IMR-90 (cell line): ENCODE data around the gene GOLPH3L. TPM values are rescaled to one million over a fixed set of nuclear protein-coding genes. Genes with fewer than 3 reads are reported as not detected.
"Not testable (repeated sequence)": the region's sequence is repeated elsewhere in the genome, so short reads cannot be mapped to it uniquely, and the experiment has no call there.

Source experiments
- ATAC-seq: fragments of 200-7000 bp; cut with Tn5 transposase; 2 replicates; pipeline ENCODE4 v1.9.1; 2020; ENCODE audit warnings: low read depth, mild to moderate bottlenecking, moderate library complexity
- BruUV-seq: library from RNA; stranded (reverse); fragments of 400-500 nt; replicated peaks from 2 replicates; lab custom pipeline; 2021; lab: Mats Ljungman, UMichigan
- CTCF ChIA-PET: fragments of 300-600 bp; formaldehyde crosslinking; extraction: SDS; loops from one replicate; lab custom pipeline; 2021; ENCODE audit warnings: antibody characterized with exemption; lab: Yijun Ruan, JAX
- POLR2A ChIA-PET: fragments of 300-600 bp; sonication (Branson Sonifier 250); formaldehyde crosslinking; loops from one replicate; lab custom pipeline; 2022; ENCODE audit warnings: antibody characterized with exemption; ENCODE audit not compliant: unreplicated experiment; lab: Charles Lee
- DNase-seq: peaks from one replicate; pipeline ENCODE4 v3.0.0; 2013
- H2AFZ ChIP-seq: replicated peaks from 2 replicates; pipeline ENCODE3; 2013; ENCODE audit warnings: low read length, mild to moderate bottlenecking; ENCODE audit not compliant: poor library complexity
- H2AK5ac ChIP-seq: 2 replicates; pipeline ENCODE4 v1.6.1; 2013; ENCODE audit warnings: low read depth, low read length, inconsistent platforms
- H2AK9ac ChIP-seq: replicated peaks from 2 replicates; pipeline ENCODE3; 2013; ENCODE audit warnings: mild to moderate bottlenecking, low read depth, low read length, moderate library complexity; ENCODE audit not compliant: poor library complexity
- H2BK120ac ChIP-seq: 2 replicates; pipeline ENCODE4 v1.6.1; 2013; ENCODE audit warnings: low read depth, low read length, inconsistent platforms
- H2BK15ac ChIP-seq: 3 replicates; pipeline ENCODE4 v1.6.1; 2013; ENCODE audit warnings: low read depth, low read length, inconsistent platforms
- H2BK20ac ChIP-seq: 2 replicates; pipeline ENCODE4 v1.6.1; 2013; ENCODE audit warnings: low read depth, mild to moderate bottlenecking, inconsistent platforms, low read length, moderate library complexity
- H2BK5ac ChIP-seq: 2 replicates; pipeline ENCODE4 v1.6.1; 2013; ENCODE audit warnings: mild to moderate bottlenecking, low read depth, low read length, inconsistent platforms; ENCODE audit not compliant: poor library complexity, severe bottlenecking
- H3K14ac ChIP-seq: replicated peaks from 2 replicates; pipeline ENCODE4 v1.6.1; 2013; ENCODE audit warnings: low read depth, low read length, inconsistent platforms
- H3K18ac ChIP-seq: 2 replicates; pipeline ENCODE4 v1.6.1; 2013; ENCODE audit warnings: low read depth, low read length, control low read depth
- H3K23ac ChIP-seq: 2 replicates; pipeline ENCODE4 v1.6.1; 2013; ENCODE audit warnings: low read depth, low read length, inconsistent platforms
- H3K27ac ChIP-seq: 2 replicates; pipeline ENCODE4 v1.5.1; 2013; ENCODE audit warnings: mild to moderate bottlenecking, control low read depth, low read length; ENCODE audit not compliant: insufficient read depth
- H3K27me3 ChIP-seq: 2 replicates; pipeline ENCODE4 v1.6.1; 2013; ENCODE audit warnings: low read length; ENCODE audit not compliant: control insufficient read depth, insufficient read depth
- H3K36me3 ChIP-seq: 2 replicates; pipeline ENCODE4 v1.6.1; 2013; ENCODE audit warnings: low read length, mixed read lengths; ENCODE audit not compliant: control insufficient read depth, insufficient read depth
- H3K4ac ChIP-seq: 2 replicates; pipeline ENCODE4 v1.6.1; 2013; ENCODE audit warnings: low read depth, low read length, inconsistent platforms
- H3K4me1 ChIP-seq: 2 replicates; pipeline ENCODE4 v1.6.1; 2013; ENCODE audit warnings: low read length, mixed read lengths; ENCODE audit not compliant: control insufficient read depth, insufficient read depth
- H3K4me2 ChIP-seq: 2 replicates; pipeline ENCODE4 v1.6.1; 2013; ENCODE audit warnings: low read depth, mild to moderate bottlenecking, control low read depth, low read length, moderate library complexity
- H3K4me3 ChIP-seq: 2 replicates; pipeline ENCODE4 v1.5.1; 2013; ENCODE audit warnings: low read depth, mild to moderate bottlenecking, control low read depth, low read length, moderate library complexity; ENCODE audit not compliant: insufficient read depth
- H3K56ac ChIP-seq: 2 replicates; pipeline ENCODE4 v1.6.1; 2013; ENCODE audit warnings: low read length, inconsistent platforms; ENCODE audit not compliant: insufficient read depth; ENCODE audit errors: extremely low read depth
- H3K79me1 ChIP-seq, 2 experiments: 2 replicates each; pipeline ENCODE4 v1.6.1; 2013; ENCODE audit warnings: low read length in 2 of 2, inconsistent platforms in 1 of 2, low read depth in 1 of 2
- H3K9ac ChIP-seq: 2 replicates; pipeline ENCODE4 v1.6.1; 2013; ENCODE audit warnings: low read depth, low read length, control low read depth
- H3K9me1 ChIP-seq: 2 replicates; pipeline ENCODE4 v1.6.1; 2013; ENCODE audit warnings: low read length, inconsistent platforms; ENCODE audit not compliant: insufficient read depth
- H3K9me3 ChIP-seq: 2 replicates; pipeline ENCODE4 v1.6.1; 2013; ENCODE audit warnings: low read length; ENCODE audit not compliant: control insufficient read depth, insufficient read depth
- H4K20me1 ChIP-seq: 2 replicates; pipeline ENCODE4 v1.6.1; 2013; ENCODE audit warnings: low read length, inconsistent platforms; ENCODE audit not compliant: insufficient read depth
- H4K5ac ChIP-seq: 2 replicates; pipeline ENCODE4 v1.6.1; 2013; ENCODE audit warnings: mild to moderate bottlenecking, low read depth, low read length, control low read depth
- H4K8ac ChIP-seq, 2 experiments: 2 replicates each; pipeline ENCODE4 v1.6.1; 2013; ENCODE audit warnings: low read depth in 2 of 2, low read length in 2 of 2, control low read depth in 1 of 2, inconsistent platforms in 1 of 2
- H4K91ac ChIP-seq: 2 replicates; pipeline ENCODE4 v1.6.1; 2013; ENCODE audit warnings: low read depth, low read length, inconsistent platforms; ENCODE audit not compliant: insufficient read depth
- WGBS, 2 experiments: methylation state at CpG; one replicate each; pipeline versions ENCODE4 v1.1.5 to v1.1.7; 2013; ENCODE audit warnings: missing lambda C conversion rate in 2 of 2; ENCODE audit not compliant: insufficient read length in 1 of 2; ENCODE audit errors: extremely low coverage in 2 of 2; 5-methylcytosine and 5-hydroxymethylcytosine counted together
- dilution Hi-C: fragments of 300-500 bp; cut with HindIII; formaldehyde crosslinking; loops from one replicate; pipeline ENCODE4 v1.14.3; 2018; ENCODE audit warnings: low sequenced_read_pairs; ENCODE audit not compliant: unreplicated experiment
- in situ Hi-C: fragments of 300-500 bp; cut with MboI; formaldehyde crosslinking; loops from 3 replicates; pipeline ENCODE4 v1.14.3; 2019; ENCODE audit warnings: low sequenced_read_pairs, inconsistent platforms, mixed read lengths
- intact Hi-C: fragments of 100-400 bp; cut with micrococcal nuclease; formaldehyde crosslinking; loops from 2 replicates; pipeline ENCODE4 v1.10.0; 2022
- polyA plus RNA-seq, 3 experiments: library from polyadenylated mRNA; depleted of rRNA; stranded (reverse); fragments of >200 nt; gene quantifications; 2 replicates each; pipeline ENCODE4 v1.2.3, GENCODE V29; 2012; ENCODE audit warnings: low replicate concordance in 1 of 3
- total RNA-seq: library from RNA; depleted of rRNA; stranded (reverse); fragments of >200 nt; gene quantifications from 2 replicates; pipeline ENCODE4 v1.2.3, GENCODE V29; 2012

The GOLPH3L gene
- total and polyA plus RNA-seq, 2 of the 4 experiments (the other 2 are of a cell fraction), result 9.5 to 11.0 TPM

DNA sequence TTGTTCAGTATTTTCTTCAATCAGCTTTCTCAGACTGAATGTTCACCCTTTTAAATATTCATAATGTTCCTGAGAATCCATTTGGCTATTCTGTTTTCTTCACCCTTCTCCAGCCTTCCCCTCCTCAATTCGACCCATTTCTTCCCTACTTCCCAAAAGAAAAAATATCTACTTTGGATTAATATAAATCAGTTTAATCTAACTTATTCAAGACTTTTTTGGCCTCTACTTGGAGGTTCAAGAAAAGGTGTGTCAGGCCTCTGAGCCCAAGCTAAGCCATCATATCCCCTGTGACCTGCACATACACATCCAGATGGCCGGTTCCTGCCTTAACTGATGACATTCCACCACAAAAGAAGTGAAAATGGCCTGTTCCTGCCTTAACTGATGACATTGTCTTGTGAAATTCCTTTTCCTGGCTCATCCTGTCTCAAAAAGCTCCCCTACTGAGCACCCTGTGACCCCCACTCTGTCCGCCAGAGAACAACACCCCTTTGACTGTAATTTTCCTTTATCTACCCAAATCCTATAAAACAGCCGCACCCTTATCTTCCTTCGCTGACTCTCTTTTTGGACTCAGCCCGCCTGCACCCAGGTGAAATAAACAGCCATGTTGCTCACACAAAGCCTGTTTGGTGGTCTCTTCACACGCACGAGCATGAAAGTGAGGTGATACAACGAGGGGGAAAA is 55.7 kb downstream of the GOLPH3L start:
- H2BK20ac ChIP-seq, H4K20me1 ChIP-seq, H2AFZ ChIP-seq, H3K4me1 ChIP-seq, POLR2A ChIA-PET, H3K18ac ChIP-seq, DNase-seq, H3K4ac ChIP-seq, H2BK5ac ChIP-seq, H4K91ac ChIP-seq, H3K4me3 ChIP-seq, H4K8ac ChIP-seq, H2AK5ac ChIP-seq, intact Hi-C loops, BruUV-seq, H3K4me2 ChIP-seq, H3K27me3 ChIP-seq, H3K27ac ChIP-seq, H3K36me3 ChIP-seq, H3K56ac ChIP-seq, H2BK120ac ChIP-seq, H3K23ac ChIP-seq, H3K9ac ChIP-seq, H3K9me1 ChIP-seq, H3K14ac ChIP-seq, H3K79me1 ChIP-seq, H4K5ac ChIP-seq, dilution Hi-C loops, in situ Hi-C loops, H2BK15ac ChIP-seq, H3K9me3 ChIP-seq, H2AK9ac ChIP-seq, CTCF ChIA-PET, ATAC-seq: not testable (repeated sequence)
- no CpG with 5 or more reads among the region's 9 CpGs for WGBS, 2 experiments

DNA sequence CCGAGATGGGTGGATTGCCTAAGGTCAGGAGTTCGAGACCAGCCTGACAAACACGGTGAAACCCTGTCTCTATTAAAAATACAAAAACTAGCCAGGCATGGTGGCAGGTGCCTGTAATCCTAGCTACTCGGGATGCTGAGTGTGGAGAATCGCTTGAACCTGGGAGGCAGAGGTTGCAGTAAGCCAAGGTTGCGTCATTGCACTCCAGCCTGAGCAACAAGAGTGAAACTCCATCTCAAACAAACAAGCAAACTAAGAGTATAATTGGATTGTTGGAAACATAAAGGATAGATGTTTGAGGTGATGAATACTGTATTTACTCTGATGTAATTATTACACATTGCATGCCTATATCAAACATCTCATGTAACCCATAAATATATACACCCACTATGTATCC is 58.5 kb downstream of the GOLPH3L start:
- CTCF ChIA-PET, dilution Hi-C loops, POLR2A ChIA-PET: not testable (repeated sequence)

More for the DNA sequence above, 58.5 kb downstream of the GOLPH3L start:
- H4K8ac ChIP-seq, H3K9me1 ChIP-seq, H3K23ac ChIP-seq, H4K91ac ChIP-seq, H2AK9ac ChIP-seq, BruUV-seq, H3K18ac ChIP-seq, intact Hi-C loops, in situ Hi-C loops, H3K27ac ChIP-seq, H3K14ac ChIP-seq, H3K4ac ChIP-seq, H3K4me2 ChIP-seq, ATAC-seq, H3K36me3 ChIP-seq, H3K4me3 ChIP-seq, H4K5ac ChIP-seq, H3K9ac ChIP-seq, H2BK120ac ChIP-seq, H2BK20ac ChIP-seq, H3K4me1 ChIP-seq, H2AK5ac ChIP-seq, H4K20me1 ChIP-seq, H3K9me3 ChIP-seq, DNase-seq, H3K79me1 ChIP-seq, H2BK5ac ChIP-seq, H2BK15ac ChIP-seq, H3K56ac ChIP-seq, H2AFZ ChIP-seq, H3K27me3 ChIP-seq: not testable (repeated sequence)
- WGBS, 2 experiments, result 83% methylated on average over 2 of the region's 6 CpGs; no CpG with 5 or more reads in 1 of the 2 experiments
